ENCODE data around the gene IRF7.
"Not testable (repeated sequence)": the region's sequence is repeated elsewhere in the genome, so short reads cannot be mapped to it uniquely, and the experiment has no call there.

Gene IRF7

DNA sequence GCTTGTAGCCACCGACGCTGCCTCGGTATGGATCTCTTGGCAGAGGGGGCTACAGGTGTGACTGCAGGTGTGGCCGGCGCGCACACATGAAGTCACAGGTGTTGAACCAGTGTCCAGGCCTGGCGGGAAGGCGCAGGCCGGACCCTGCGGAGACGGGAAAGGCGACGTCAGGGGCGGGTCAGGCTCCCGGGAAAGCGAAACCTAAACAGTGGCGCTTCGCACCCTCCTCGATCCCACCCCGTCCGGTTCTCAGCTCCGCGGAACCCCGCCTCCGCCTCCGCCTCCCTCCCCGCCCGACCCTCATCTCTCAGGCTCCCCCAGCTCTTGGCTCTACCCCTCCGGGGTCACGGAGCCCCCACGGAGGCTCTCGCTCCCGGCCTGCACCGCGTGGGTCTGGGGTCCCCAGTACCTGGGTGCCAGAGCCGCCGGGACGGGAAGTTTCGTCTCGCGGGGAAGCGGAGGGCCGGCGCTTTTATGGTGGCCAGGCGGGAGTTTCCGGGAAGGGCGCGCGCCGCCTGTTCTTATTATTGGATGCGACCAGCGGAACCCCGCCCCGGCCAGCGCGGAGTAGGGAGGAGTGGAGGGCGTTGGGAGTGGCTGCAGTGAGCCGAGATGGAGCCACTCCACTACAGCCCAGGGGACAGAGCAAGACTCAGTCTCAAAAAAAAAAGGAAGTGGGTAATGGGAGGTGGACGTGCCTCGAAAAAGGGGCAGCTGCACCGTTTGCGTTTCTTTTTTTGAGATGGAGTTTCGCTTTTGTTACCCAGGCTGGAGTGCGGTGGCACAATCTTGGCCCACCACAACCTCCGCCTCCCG is at the start of gene IRF7:
Gene IRF7 (minus strand): TSS at position 447 of the 816 bp plus-strand sequence. CDS start 586 bp downstream, outside the sequence.
- DNase-seq (ENCODE audit: insufficient read length, low spot score) (peak; percentile 94), FAIRE-seq (peak; percentile 90)

GRCh38 chr11:665062-665703 is 49.4 kb upstream of the IRF7 start:
- FAIRE-seq (no peak), DNase-seq (ENCODE audit: insufficient read length, low spot score) (no peak)

DNA sequence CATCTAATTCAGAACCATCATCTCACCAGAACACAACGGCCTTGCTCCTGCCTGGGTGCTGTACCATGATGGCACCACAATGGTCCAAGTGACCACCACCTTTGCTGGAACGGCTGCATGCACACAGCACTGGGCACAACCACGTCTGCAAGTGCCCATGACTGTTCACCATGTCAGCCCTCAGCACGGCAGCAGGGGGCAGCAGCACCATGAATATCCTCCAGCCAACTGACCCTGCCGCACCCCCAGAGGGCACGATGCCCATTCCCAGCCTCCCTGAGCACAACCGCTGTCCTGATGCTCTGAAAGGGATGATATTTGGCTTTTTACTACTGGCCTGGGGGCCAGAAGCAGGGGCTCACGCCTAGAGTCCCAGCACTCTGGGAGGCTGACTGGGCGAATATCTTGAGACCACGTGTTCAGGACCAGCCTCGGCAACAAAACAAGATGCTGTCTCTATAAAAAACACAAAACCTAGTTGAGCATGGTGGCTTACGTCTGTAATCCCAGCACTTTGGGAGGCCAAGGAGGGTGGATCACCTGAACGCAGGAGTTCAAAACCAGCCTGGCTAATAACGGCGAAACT is 47.0 kb upstream of the IRF7 start:
- FAIRE-seq (peak; percentile 91), DNase-seq (ENCODE audit: insufficient read length, low spot score) (peak; percentile 78)

GRCh38 chr11:660681-661444 is 45.1 kb upstream of the IRF7 start:
- no peak for DNase-seq (ENCODE audit: insufficient read length, low spot score)
- FAIRE-seq: no peak

GRCh38 chr11:660281-660680 is 44.5 kb upstream of the IRF7 start:
- FAIRE-seq (no peak), DNase-seq (ENCODE audit: insufficient read length, low spot score) (no peak)

- no peak for DNase-seq (ENCODE audit: insufficient read length, low spot score)
Observed at GRCh38 chr11:659532-660085, 43.9 kb upstream of the IRF7 start.

DNA sequence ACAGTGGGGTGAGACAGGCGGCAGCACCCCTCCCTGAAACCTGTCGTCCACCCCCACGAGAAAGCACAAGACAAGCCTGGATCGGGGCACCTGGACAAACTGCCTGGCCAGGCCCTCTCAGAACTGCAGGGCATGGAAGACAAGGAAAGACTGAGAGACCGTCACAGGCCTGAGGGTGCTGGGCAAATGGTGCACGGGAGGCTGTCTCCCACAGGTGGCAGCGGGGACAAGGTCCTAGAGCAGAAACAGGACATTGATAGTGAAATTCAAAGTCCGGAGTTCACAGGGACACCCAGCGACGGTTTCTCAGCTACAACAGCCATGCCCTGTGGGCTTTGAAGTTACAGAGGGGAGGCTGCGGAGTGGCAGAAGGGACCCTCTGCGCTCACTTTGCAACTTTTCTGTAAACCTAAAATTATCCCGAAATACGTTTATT is 42.0 kb upstream of the IRF7 start:
- DNase-seq (ENCODE audit: insufficient read length, low spot score) (no peak), FAIRE-seq (no peak)

More at GRCh38 chr11:659532-660085, 43.9 kb upstream of the IRF7 start:
- no peak for FAIRE-seq

- FAIRE-seq (no peak), DNase-seq (ENCODE audit: insufficient read length, low spot score) (no peak)
Observed at GRCh38 chr11:656866-657265, 41.1 kb upstream of the IRF7 start.

DNA sequence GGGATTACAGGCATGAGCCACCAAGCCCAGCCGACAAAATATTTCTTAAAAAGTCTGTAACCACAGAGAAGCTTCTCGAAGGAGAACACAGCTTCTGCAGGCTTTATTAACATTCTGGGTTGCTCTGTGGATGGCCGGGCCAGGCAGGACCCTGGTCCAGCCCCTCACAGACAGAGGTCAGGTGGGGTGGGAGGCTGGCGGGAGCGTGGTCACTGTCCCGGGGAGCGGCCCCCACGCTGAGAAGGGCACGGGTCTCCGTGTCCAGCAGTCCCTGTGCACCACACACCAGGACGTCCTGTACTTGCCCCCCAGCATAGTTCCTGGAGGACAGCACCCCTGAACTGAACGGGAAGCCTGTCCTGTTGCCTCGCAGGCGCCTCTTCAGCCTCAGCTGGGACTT is 40.7 kb upstream of the IRF7 start:
- DNase-seq (ENCODE audit: insufficient read length, low spot score) (no peak), FAIRE-seq (no peak)

DNA sequence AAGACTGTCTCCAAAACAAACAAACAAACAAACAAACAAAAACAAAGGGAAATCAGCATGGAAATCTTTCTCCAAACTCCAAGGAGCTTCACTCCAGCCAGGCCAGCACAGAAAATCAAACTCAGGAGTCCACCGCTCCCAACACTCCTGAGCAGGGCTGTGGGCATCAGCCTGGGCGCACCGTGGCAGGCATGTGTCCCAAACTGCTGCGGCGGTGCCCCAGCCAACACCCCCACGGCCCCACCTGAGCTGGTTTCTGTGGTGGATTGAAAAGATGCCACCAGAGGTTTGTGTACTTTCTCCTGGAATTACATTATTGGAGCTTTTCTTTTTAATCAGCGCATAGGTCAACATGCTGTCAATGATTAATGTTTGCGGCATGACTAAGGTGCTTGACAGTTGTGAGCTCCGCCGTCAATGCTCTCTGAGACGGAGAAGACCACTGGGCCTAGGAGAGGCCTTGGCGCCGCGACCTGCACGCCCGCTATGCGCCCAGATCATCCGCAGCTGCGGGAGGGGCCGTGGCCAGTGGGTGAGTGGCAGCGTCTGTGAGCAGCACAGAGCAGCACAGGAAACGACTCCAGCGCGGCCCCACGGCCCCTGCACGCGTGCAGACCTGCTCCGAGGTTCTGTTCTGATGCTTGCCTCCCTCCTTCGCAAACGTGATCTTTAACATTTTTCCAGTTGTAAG is 39.4 kb upstream of the IRF7 start:
- no peak for FAIRE-seq
- DNase-seq (ENCODE audit: insufficient read length, low spot score): no peak

DNA sequence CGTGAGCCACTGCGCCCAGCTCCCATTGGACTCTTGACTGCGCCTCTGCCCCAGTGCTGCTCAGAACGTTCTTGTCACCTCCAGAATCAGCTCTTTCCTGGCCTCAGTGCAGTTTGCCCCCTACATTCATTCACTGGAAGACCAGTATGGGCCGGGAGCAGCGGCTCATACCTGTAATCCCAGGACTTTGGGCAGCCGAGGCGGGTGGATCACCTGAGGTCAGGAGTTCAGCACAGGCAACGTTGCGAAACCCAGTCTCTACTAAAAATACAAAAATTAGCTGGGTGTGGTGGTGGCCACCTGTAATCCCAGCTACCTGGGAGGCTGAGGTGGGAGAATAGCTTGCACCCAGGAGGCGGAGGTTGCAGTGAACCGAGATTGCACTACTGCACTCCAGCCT is 38.7 kb upstream of the IRF7 start:
- DNase-seq (ENCODE audit: insufficient read length, low spot score); FAIRE-seq: not testable (repeated sequence)

GRCh38 chr11:653837-654236 is 38.1 kb upstream of the IRF7 start:
- FAIRE-seq (no peak), DNase-seq (ENCODE audit: insufficient read length, low spot score) (no peak)

DNA sequence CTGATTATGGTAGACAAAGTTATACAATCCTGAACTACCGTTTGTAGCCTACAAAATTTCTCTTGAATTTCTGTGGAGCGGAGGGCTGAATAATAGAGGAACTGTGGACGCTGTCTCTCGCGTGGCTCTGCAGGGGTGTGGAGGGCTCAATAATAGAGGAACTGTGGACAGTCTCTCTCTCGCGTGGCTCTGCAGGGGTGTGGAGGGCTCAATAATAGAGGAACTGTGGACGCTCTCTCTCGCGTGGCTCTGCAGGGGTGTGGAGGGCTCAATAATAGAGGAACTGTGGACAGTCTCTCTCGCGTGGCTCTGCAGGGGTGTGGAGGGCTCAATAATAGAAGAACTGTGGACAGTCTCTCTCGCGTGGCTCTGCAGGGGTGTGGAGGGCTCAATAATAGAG is 37.4 kb upstream of the IRF7 start:
- DNase-seq (ENCODE audit: insufficient read length, low spot score); FAIRE-seq: not testable (repeated sequence)

- DNase-seq (ENCODE audit: insufficient read length, low spot score): no peak
- no peak for FAIRE-seq
Observed at GRCh38 chr11:650482-650881, 34.7 kb upstream of the IRF7 start.

DNA sequence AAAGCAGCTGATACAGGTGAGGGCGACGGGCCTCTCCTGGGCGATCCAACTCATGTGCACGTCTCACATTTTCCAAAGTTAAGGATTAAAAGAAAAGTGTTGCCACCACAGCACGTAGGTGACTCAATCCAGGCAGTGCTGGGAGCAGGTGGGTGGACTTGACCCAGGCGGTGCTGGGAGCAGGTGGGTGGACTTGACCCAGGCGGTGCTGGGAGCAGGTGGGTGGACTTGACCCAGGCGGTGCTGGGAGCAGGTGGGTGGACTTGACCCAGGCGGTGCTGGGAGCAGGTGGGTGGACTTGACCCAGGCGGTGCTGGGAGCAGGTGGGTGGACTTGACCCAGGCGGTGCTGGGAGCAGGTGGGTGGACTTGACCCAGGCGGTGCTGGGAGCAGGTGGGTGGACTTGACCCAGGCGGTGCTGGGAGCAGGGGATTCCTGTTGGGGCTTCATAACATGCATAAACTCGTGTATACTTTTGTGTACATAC is 32.0 kb upstream of the IRF7 start:
- DNase-seq (ENCODE audit: insufficient read length, low spot score): not testable (repeated sequence)

DNA sequence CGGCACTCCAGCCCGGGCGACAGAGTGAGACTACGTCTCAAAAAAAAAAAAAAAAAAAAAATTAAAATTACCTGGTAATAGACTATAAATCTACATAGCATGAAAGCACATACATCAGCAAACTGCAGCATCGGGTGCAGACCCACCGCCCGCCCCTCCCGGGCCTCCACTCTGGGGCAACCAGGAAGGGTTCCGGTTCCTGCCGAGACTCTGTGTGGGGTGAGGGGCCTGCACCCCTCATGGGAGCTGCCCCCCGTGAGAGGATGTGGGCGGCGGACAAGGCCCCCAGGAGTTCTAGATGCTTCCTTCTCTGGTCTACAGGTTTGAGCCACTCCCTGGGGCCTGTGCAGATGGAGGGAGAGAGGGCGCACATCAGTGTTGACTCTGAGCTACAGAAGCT is 30.5 kb upstream of the IRF7 start:
- FAIRE-seq: no peak

More for the DNA sequence above, 32.0 kb upstream of the IRF7 start:
- not testable (repeated sequence) for FAIRE-seq

GRCh38 chr11:645536-645935 is 29.8 kb upstream of the IRF7 start:
- FAIRE-seq (no peak), DNase-seq (ENCODE audit: insufficient read length, low spot score) (no peak)

More for the DNA sequence above, 30.5 kb upstream of the IRF7 start:
- no peak for DNase-seq (ENCODE audit: insufficient read length, low spot score)

- no peak for FAIRE-seq
Observed at GRCh38 chr11:643849-644738, 28.3 kb upstream of the IRF7 start.

GRCh38 chr11:643366-643765 is 27.6 kb upstream of the IRF7 start:
- no peak for DNase-seq (ENCODE audit: insufficient read length, low spot score)
- no peak for FAIRE-seq

More at GRCh38 chr11:643849-644738, 28.3 kb upstream of the IRF7 start:
- no peak for DNase-seq (ENCODE audit: insufficient read length, low spot score)

All from HTR-8/SVneo (cell line).